Measurements from ENCODE around the gene DUS1L.
A peak's percentile ranks its signal among the peaks of the same experiment; 100 is the strongest.

DUS1L gene

GRCh38 chr17:82108496-82108945 is 42.9 kb upstream of the DUS1L start:
- Histone ChIP-seq H3K4me1 (ENCODE audit: insufficient read depth, low read length, poor library complexity, severe bottlenecking) (peaks cover 12% of the 10 kb centered on the region), H3F3A (ENCODE audit: low read depth) (no peaks in the 10 kb centered on the region; the same call in 1 of the 2 replicates), H3K27me3 (ENCODE audit: insufficient read depth, low read length, poor library complexity, severe bottlenecking) (no peaks in the 10 kb centered on the region), H3K36me3 (ENCODE audit: insufficient read depth, low read length) (peaks cover 25% of the 10 kb centered on the region; the same call in 1 of the 2 replicates), H3K9me3 (ENCODE audit: insufficient read depth, low read depth, low read length) (no peaks in the 10 kb centered on the region), H3K9me2 (replicated peaks; ENCODE audit: low read depth, low read length) (no peaks in the 10 kb centered on the region), H3K4me2 (ENCODE audit: low read depth, low read length, poor library complexity, severe bottlenecking) (no peak overlapping the region), H4K20me1 (ENCODE audit: insufficient read depth, low read length, poor library complexity, severe bottlenecking) (no peaks in the 10 kb centered on the region), H2AFZ (ENCODE audit: low read length) (no peak overlapping the region), H3K9ac (ENCODE audit: low read depth, low read length, poor library complexity, severe bottlenecking) (no peak overlapping the region), H3K79me2 (ENCODE audit: insufficient read depth, low read length) (no peaks in the 10 kb centered on the region), H3K4me3 (ENCODE audit: low read length, poor library complexity, severe bottlenecking) (no peak overlapping the region)
- TF ChIP-seq CTCF (conservative IDR thresholded peaks at IDR 0.05; ENCODE audit: low read length), result no peak
- TF ChIP-seq EZH2phosphoT487 (IDR thresholded peaks at IDR 0.05; ENCODE audit: borderline replicate concordance), result no peak

- no peak overlapping the region for H3K4me3 ChIP-seq (ENCODE audit: low read length, poor library complexity, severe bottlenecking)
- H3K4me1 ChIP-seq (ENCODE audit: insufficient read depth, low read length, poor library complexity, severe bottlenecking), result peaks cover 12% of the 10 kb centered on the region
- TF ChIP-seq CTCF (conservative IDR thresholded peaks at IDR 0.05; ENCODE audit: low read length), result no peak
- TF ChIP-seq EZH2phosphoT487 (IDR thresholded peaks at IDR 0.05; ENCODE audit: borderline replicate concordance), result no peak
- H3K9ac ChIP-seq (ENCODE audit: low read depth, low read length, poor library complexity, severe bottlenecking), result no peak overlapping the region
- H2AFZ ChIP-seq (ENCODE audit: low read length), result no peak overlapping the region
- H3K36me3 ChIP-seq (ENCODE audit: insufficient read depth, low read length), result peaks cover 20% of the 10 kb centered on the region; the same call in 1 of the 2 replicates
- no peaks in the 10 kb centered on the region for H3K79me2 ChIP-seq (ENCODE audit: insufficient read depth, low read length)
- H3K27me3 ChIP-seq (ENCODE audit: insufficient read depth, low read length, poor library complexity, severe bottlenecking), result no peaks in the 10 kb centered on the region
- no peak overlapping the region for H3K4me2 ChIP-seq (ENCODE audit: low read depth, low read length, poor library complexity, severe bottlenecking)
- H3K9me3 ChIP-seq (ENCODE audit: insufficient read depth, low read depth, low read length), result no peaks in the 10 kb centered on the region
- no peaks in the 10 kb centered on the region for H3K9me2 ChIP-seq (replicated peaks; ENCODE audit: low read depth, low read length)
- no peaks in the 10 kb centered on the region for H4K20me1 ChIP-seq (ENCODE audit: insufficient read depth, low read length, poor library complexity, severe bottlenecking)
- no peaks in the 10 kb centered on the region; the same call in 1 of the 2 replicates for H3F3A ChIP-seq (ENCODE audit: low read depth)
Observed at GRCh38 chr17:82108038-82108437, 42.4 kb upstream of the DUS1L start.

GRCh38 chr17:82107341-82107860 is 41.8 kb upstream of the DUS1L start:
- Histone ChIP-seq H3F3A (ENCODE audit: low read depth) (no peaks in the 10 kb centered on the region; the same call in 1 of the 2 replicates), H3K4me2 (ENCODE audit: low read depth, low read length, poor library complexity, severe bottlenecking) (no peak overlapping the region), H3K4me1 (ENCODE audit: insufficient read depth, low read length, poor library complexity, severe bottlenecking) (peaks cover 12% of the 10 kb centered on the region), H3K4me3 (ENCODE audit: low read length, poor library complexity, severe bottlenecking) (no peak overlapping the region), H4K20me1 (ENCODE audit: insufficient read depth, low read length, poor library complexity, severe bottlenecking) (no peaks in the 10 kb centered on the region), H3K9me3 (ENCODE audit: insufficient read depth, low read depth, low read length) (no peaks in the 10 kb centered on the region), H2AFZ (ENCODE audit: low read length) (no peak overlapping the region), H3K9ac (ENCODE audit: low read depth, low read length, poor library complexity, severe bottlenecking) (no peak overlapping the region), H3K79me2 (ENCODE audit: insufficient read depth, low read length) (no peaks in the 10 kb centered on the region), H3K9me2 (replicated peaks; ENCODE audit: low read depth, low read length) (no peaks in the 10 kb centered on the region), H3K36me3 (ENCODE audit: insufficient read depth, low read length) (peaks cover 13% of the 10 kb centered on the region; the same call in 1 of the 2 replicates), H3K27me3 (ENCODE audit: insufficient read depth, low read length, poor library complexity, severe bottlenecking) (no peaks in the 10 kb centered on the region)
- TF ChIP-seq CTCF (conservative IDR thresholded peaks at IDR 0.05; ENCODE audit: low read length), result 0 out of 2 replicates have a peak, but pooled peaks have one; percentile 37
- TF ChIP-seq EZH2phosphoT487 (IDR thresholded peaks at IDR 0.05; ENCODE audit: borderline replicate concordance), result no peak
